ENCODE measurements around the gene ZBTB7A.
"Not testable (repeated sequence)": the region's sequence is repeated elsewhere in the genome, so short reads cannot be mapped to it uniquely, and the experiment has no call there.

Gene ZBTB7A

DNA sequence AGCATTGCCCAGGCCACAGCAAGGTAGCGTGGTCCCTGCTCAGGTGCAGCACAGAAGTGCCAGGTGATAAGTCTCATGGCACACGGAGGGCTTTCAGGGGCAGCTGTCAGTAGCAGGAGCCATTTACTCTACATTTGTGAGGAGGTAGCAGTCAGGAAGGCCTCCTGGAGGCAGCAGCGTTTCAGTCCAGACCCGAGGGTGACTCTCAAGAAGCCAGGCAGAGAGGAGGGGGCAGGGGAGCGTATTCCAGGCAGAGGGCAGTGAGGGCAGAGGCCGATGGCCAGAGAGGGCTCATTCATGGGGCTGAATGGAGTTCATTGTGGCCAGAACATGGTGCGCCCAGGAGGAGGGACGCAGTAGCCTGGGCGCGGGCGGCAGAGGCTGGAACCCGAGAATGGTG lies 50.2 kb downstream of the ZBTB7A start:
- no peak for DNase-seq (ENCODE audit: low read depth)

DNA sequence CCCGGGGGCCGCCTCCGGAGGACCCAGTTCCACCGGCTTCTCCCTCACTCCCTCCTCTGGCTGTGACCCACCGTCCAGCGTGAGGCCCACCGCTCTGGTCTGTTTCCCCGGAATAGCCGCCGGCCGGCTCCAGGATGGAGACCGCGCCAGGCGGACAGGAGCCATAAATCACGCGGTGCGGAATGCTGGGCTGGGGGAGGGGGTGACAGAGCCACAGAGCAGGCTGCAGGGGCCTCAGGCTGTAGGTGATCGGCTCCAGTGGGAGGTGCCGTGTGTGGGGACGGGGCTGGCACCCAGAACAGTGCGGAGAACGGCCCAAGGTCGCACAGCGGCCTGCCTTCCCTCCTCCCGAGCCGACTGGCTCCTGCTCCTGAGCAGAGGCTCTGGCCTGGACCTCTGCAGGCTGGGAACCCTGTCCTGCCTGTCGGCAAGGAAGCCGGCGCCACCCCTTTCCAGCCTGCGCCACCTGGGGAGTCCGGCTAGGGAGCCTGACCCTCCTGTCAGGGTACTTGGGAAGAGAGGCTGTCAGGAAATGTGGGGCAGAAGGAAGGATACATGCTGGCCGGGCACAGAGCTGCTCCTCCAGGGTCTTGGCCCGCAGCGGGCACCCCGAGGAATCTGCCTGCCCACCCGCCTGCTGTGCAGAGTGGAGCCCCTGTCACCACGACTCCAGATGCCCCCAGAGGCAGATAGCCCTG lies 50.8 kb downstream of the ZBTB7A start:
- no peak for DNase-seq (ENCODE audit: low read depth)

DNA sequence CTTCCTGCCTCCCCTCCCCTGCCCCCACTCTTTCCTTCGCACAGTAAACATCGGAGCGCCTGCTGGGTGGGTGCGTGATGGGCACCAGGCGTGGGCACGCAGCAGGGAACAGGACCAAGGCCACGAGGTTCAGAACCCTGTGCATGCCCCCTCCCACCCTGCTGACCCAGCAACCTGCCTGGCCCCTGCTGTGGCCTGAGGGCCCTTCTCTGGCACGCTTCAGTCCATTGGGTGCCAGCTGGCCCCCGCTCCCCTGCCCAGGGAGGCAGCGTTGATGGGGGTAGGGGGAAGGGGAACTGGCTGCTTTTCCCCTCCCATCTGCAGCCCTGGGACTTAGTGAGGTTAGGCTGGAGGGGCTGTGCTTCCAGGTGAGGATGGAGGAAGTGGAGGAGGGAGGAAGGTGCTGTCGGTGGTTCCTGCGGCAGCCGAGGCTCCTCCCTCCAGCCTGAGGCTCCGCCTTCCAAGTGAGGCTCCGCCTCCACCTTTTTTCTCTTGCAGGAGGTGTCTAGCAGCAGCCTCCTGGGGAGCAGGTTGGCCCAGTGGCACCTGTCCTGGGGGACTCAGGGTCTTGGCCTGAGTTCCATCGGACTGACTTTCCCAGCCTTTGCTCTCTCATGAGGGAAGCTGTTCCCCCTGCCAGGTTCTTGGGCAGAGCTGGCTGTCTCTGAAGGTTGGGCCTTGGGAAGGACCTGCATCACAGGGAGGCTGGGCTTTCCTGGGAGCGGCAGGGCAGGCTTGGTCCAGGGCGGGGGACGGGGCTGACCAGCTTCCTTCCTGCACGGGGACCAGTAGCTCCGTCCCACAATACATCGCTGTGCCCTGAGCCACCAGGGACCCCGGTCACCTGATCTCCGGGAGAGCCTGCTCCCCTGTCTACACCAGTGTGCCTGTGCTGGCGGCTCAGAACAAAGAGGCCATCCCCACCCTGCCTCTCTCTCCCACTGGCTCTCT lies 51.9 kb downstream of the ZBTB7A start:
- DNase-seq (ENCODE audit: low read depth) = no peak

DNA sequence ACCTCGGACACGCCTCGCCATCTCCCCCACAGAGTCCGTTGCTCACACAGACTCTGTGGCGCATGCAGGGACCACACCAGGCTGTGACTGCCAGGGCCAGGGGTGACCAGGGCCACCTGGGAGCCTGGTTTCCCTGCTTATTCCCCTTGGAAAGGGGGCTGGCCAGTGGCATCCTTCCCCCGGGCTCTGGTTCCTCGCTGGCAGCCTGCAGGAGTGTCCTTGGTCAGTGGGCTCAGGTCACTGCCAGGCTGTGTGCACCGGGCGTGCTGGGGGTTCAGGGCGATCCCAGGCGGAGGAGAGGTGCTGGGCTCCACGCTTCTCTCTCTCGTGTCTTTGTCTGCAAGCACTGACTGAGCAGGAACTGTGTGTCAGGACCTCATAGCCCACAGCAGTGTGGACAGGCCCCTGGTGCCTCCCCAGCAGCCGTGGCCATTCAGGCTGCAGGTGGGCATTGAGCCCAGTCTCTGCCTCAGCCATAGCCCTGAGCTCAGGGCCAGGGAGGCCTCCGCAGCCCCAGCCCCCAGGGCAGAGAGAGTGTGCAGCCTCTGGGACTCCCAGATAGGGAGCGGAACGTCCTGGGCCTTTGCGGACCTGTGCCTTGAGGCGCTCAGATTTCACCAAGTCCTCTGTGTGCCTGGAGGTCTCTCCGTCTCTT lies 52.7 kb downstream of the ZBTB7A start:
- no peak for DNase-seq (ENCODE audit: low read depth)

DNA sequence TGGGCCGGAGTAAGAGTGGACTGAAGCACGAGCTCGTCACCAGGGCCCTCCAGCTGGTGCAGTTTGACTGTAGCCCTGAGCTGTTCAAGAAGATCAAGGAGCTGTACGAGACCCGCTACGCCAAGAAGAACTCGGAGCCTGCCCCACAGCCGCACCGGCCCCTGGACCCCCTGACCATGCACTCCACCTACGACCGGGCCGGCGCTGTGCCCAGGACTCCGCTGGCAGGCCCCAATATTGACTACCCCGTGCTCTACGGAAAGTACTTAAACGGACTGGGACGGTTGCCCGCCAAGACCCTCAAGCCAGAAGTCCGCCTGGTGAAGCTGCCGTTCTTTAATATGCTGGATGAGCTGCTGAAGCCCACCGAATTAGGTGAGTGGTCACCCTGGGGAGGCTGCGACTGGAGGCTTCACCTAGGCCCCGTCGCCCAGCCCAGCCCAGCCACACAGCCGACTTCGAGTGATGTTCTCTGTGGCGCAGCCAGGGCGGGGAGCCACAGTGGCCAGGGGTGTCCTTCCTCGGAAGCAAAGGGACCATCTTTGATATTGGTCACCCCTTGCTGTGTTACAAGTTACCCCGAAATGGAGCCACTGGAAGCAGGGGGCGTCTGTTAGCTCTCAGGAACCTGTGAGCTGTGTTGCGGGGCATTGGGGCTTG lies 53.6 kb downstream of the ZBTB7A start:
- no peak for DNase-seq (ENCODE audit: low read depth)

DNA sequence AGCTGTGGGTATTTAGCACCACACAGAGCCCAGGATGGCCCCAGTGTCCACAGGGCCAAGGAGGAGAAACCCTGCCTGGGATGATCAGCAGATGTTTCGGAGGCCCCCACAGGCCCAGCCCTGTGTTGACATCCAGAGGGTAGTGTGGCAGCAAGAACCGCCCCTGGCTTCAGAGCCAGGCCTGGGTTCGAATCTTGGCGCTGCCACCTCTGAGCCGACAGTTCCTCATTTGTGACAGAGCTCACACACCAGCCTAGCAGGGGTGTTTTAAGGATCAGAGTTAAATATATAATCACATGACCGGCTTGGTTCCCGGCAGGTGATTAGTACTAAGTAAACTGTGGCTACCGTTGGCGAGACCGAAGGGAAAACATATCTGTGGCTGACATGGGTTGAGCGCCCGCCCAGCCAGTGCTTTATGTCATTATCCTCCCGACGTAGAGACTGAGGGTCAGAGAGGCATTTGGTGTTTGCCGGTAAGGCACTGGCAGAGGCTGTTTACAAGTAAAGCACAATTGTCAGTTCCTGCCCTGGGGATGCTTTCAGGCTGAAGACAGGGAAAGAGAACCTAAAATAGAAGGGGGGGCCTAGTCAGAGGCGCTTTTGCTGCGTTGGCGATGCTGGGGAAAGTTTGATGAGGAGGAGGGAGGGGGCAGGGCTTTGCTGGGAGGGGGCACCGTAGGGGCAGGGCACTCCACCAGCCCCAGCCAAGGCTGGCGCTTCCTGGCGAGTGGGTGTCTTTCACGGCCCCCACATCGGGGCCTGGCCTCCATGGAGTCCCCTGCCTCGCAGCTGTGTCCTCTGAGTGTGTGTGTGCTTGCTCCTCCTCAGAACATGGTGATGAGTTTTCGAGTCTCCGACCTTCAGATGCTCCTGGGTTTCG lies 54.4 kb downstream of the ZBTB7A start:
- DNase-seq (ENCODE audit: low read depth) = no peak

DNA sequence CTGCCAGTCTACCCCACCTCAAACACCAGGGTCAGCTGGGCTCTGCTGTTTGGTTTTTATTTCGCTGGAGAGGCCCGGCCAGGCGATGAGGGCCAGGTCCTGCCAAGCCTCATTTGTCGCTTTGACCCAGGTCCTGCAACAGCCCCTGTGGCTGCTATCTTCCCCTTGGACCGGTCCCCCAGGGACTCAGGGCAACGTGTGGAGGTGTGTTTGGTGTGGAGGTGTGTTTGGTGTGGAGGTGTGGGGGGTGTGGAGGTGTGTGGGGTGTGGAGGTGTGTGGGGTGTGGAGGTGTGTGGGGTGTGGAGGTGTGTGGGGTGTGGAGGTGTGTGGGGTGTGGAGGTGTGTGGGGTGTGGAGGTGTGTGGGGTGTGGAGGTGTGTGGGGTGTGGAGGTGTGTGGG lies 55.3 kb downstream of the ZBTB7A start:
- DNase-seq (ENCODE audit: low read depth) = not testable (repeated sequence)

DNA sequence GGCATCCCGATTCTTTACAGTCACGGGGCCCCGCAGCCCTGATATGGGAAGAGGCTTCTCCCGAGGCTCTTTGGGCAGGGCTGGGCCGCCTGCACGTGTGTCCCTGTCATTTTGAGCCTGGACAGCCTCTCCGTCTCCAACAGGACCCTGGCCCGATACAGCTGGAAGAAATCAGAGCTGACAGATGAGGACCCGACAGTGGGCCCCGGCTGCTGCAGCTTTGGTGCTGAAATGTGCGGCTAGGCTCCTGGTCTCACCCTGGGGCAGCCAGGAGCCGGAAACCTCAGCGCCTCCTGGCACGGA lies 55.9 kb downstream of the ZBTB7A start:
- DNase-seq (ENCODE audit: low read depth) = no peak

DNA sequence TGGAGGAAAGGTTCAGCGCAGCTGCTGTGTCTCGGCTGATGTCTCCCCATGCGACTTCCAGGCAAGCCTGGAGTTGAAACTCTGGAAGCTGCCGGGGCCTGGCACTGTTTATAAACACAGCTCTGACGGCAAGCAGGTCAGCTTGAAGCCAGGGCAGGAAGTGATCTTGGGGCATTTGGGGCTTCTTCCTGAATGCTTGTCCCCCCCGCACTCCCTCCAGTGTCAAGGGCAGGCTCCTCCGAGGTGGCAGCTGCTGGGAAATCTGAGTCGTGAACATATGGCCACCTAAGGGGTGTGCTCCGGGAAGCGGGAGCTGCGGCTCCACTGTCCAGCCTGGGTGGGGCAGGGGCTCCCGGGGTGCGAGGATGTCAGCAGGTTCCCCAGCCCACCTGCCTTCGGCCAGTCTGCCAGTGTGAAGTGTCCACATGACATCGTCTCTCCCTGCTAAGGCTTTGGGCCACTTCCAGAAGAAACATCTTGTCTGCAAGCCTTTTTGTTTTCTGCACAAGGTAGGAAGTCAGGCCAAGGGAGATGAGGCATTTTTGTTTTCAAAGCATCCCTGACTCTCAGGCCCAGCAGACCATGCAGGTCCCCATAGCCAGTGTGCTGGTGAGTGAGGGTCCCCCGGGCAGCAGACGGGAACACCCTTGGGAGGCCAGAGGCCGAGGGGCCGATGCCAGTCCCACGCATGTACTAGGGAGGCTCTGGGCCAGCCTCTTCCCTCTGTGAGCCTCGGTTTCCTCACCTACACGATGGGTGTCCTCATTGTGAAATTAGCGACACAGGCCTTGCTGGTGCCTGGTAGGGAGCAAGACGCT lies 56.5 kb downstream of the ZBTB7A start:
- DNase-seq (ENCODE audit: low read depth) = no peak

DNA sequence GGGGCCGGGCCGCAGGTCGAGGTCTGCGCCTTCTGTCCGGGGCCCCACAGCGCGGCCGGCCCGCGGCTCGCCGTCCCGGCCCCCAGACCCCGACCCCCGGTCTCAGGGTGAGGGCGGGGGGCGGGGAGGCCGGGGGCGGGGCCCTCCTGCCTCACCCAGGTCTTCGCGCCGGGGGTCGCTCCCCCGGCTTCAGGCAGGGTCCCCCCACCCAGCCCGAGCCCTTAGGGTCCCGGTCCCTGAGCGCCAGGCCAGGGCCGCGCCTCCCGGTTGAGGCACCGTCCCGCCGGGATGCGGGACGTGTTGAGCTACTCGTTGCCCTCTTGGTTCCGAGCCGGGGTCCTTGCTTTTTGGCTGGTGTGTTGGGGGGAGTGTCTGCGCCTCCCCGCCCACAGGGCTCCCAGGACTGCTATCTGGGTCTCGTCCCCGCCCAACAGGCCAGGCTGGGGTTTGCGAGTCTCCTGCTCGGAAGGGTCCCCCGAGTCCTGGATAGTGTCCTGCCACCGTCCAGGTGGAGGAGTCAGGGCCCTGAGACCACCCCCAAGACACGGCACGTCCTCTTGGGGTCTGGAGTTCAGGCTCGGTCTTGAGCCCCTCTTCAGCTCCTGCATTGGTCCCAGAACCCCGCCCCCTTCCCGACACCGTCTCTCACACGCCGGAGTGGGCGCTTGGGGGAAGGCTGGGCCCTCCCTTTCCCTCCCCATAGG lies 58.7 kb downstream of the ZBTB7A start:
- no peak for DNase-seq (ENCODE audit: low read depth)

DNA sequence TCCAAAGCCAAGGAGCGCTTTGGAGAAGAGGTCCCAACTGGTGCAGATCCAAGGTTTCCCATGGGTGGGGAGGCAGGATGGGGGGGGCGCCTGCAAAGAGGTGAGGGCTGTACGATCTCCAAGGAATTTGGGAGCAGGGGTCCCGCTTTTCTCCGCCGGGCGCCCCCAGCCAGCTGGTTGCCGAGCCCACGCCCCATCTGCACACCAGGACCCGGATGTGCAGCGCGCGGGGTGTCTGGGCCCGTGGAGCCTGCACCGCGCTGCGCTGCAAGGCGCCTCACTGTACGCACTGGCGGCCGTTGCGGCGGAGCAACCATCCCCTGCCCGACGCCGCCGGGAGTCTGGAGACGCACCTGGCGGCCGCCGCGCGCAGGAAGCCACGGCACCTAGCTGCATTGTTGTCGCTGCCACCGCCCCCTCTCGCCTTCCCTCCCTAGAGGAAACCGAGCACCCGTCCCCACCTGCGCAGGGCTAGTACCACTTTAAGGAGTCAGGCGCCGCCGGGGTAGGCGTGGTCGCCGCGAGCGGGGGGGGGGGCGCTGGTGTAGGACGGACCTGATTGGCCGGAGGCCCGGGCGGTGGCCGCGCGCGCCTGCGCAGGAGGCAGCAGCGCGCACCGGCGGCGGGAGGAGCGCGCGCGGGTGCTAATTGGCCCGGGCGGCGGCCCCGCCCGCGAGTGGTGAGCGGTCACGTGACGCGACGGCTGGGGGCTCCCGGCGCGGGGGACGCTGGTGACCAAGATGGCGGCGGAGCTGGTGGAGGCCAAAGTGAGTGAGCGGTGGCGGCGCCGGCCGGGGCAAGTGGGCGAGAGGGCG lies 59.5 kb downstream of the ZBTB7A start, which contains the start of gene PIAS4:
Gene PIAS4, plus strand, starts transcription at position 716 of the 815 bp plus-strand sequence. Its CDS starts 25 bp downstream, at position 741.
- DNase-seq (ENCODE audit: low read depth) = no peak

DNA sequence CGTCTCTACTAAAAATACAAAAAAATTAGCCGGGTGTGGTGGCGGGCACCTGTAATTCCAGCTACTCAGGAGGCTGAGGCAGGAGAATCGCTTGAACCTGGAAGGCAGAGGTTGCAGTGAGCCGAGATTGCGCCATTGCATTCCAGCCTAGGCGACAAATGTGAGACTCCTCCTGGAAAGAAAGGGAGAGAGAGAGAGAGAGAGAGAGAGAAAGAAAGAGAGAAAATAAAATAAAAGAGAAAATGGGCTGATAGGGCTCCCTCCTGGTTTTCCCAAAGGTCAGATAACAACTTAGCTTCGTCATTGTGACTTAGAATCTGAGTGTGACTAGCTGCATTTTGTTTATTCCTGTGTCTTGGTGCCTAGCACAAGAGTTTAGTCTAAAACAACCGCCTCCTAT lies 61.3 kb downstream of the ZBTB7A start:
- not testable (repeated sequence) for DNase-seq (ENCODE audit: low read depth)

DNA sequence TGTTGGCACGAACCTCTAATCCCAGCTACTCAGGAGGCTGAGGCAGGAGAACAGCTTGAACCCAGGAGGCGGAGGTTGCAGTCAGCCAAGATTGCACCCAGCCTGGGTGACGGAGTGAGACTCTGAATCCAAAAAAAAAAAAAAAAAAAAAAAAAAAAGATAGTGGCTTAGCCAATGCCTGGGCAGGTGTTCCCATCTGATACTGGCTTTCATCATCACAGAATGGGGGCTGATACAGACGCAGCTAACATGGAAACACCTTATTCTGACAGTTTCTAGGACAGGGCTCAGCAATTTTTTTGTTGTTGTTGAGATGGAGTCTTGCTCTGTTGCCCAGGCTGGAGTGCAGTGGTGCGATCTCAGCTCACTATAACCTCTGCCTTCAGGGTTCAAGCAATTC lies 65.9 kb downstream of the ZBTB7A start:
- DNase-seq (ENCODE audit: low read depth) = not testable (repeated sequence)

DNA sequence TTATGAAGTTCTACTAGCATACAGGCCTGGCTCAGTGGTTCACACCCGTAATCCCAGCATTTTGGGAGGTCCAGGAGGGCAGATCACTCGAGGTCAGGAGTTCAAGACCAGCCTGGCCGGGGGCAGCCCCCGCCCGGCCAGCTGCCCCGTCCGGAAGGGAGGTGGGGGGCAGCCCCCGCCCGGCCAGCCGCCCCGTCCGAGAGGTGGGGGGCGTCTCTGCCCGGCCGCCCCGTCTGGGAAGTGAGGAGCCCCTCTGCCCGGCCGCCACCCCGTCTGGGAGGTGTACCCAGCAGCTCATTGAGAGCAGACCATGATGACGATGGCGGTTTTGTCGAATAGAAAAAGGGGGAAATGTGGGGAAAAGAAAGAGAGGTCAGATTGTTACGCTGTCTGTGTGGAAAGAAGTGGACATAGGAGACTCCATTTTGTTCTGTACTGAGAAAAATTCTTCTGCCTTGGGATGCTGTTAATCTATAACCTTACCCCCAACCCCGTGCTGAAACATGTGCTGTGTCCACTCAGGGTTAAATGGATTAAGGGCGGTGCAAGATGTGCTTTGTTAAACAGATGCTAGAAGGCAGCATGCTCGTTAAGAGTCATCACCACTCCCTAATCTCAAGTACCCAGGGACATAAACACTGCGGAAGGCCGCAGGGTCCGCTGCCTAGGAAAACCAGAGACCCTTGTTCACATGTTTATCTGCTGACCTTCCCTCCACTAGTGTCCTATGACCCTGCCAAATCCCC lies 67.9 kb downstream of the ZBTB7A start:
- not testable (repeated sequence) for DNase-seq (ENCODE audit: low read depth)

DNA sequence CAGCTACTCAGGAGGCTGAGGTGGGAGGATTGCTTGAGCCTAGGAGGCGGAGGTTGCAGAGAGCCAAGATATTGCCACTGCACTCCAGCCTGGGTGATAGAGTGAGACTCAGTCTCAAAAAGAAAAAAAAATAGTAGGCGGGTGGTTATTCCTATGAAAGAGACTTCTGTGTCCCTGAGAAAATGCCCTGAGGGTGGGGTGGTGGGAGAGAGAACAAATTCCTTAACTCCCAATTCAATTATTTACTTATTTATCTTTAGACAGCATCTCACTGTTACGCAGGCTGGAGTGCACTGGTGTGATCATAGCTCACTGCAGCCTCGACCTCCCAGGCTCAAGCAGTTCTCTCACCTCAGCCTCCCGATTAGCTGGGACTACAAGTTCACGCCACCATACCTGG lies 71.1 kb downstream of the ZBTB7A start:
- DNase-seq (ENCODE audit: low read depth) = no peak

All from GM04503 (cell line).